Renal cortex interstitium (tissue), 11 donors: ENCODE results near the gene TMEM132A. TPM values are rescaled to one million over a fixed set of nuclear protein-coding genes. Genes with fewer than 3 reads are reported as not detected.
"Not testable (repeated sequence)": the region's sequence is repeated elsewhere in the genome, so short reads cannot be mapped to it uniquely, and the experiment has no call there.

Experiments
- DNase-seq, 11 donors: peaks; one replicate each; pipeline ENCODE4 v3.0.0-alpha.2; 2013; ENCODE audit warnings: low read depth in 9 of 11, low spot score in 4 of 11; ENCODE audit errors: extremely low read depth in 1 of 11
- polyA plus RNA-seq, 3 donors: library from polyadenylated mRNA; unstranded; fragments of 120-200 nt; gene quantifications; one replicate each; pipeline ENCODE4 v1.2.1, GENCODE V29; 2013; ENCODE audit not compliant: insufficient read length in 3 of 3

TMEM132A gene
- polyA plus RNA-seq, 3 donors, result 49.2 to 90.8 (median 83.4) TPM

DNA sequence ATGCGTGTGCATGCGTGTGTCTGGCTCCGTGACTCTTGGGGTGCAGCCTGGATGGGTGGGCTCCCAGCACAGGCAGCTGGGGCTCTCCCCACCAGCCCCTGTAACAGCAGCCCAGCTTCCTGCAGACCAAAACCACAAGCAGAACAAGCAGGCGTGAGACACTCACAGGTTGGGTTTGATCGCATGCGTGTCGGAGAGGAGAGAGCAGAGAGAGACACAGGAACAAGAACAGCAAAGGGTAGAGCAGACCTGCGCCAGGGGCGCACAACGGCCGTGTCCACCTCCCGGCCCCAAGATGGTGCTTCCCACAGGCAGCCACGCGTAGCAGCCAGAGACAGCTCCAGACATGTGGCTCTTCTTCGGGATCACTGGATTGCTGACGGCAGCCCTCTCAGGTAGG is 47.3 kb downstream of the TMEM132A start, which contains the start of gene CD6:
Gene CD6, plus strand, starts transcription at position 161 of the 400 bp plus-strand sequence. Its CDS starts 186 bp downstream, at position 347.
- DNase-seq, result no peak

DNA sequence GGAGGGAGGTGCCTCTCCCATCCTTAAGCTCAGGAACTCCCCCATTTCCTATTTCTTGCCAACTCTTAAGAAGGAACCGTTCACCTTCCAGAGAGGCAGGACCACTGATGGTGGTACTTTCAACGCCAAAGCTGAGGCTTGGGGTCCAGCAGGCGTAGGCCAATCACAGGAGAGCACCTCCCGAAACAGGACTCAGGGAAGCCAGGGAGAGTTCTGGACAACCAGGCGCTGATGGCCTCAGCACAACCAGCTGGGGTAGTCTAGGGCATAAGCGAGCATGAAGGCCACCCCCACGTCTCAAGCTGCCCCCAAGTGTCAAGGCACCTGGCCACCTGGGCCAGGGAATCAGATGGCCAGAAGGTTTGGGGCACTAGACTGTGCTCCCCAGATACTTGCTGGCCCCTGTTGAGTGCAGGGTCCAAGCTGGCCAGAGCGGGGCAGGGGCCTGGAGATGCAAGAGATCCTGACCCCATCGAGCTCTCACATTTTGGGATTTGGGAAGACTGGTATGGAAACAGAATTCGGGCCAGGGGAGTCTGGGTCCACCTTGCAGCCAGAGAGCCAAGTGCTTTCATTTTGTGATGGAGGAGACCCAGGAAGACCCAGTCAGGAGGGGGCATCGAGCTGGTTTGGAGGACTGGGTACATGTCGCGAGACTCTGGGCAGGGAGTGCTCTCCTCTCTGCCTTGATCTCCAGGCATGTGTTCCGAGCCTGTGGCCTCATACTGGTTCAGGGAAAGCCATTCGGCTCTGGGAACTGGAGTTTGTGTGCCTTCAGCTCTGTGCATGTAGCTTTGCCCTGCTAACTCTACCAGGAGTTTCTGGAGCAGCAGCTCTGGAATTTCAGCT is 48.1 kb downstream of the TMEM132A start:
- DNase-seq, result no peak

DNA sequence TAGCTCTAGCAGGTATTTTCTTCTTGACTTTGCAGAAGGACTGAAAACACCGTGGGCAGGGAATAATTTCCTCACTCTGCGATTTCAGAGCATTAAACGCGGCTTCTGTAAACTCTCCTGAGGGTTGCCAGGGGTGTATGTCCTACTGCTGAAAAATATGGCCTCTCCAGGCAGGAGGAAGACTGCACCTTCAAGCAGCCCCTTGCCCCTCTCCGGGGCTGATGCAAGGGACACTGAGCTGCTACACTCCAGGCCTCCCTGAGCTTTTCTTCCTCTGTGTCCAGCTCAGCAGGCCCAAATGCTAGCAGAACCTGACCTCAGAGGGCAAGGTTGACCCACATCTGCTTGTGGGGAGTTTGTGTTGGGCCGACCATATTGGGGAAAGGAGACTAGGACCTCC is 49.4 kb downstream of the TMEM132A start:
- no peak for DNase-seq

DNA sequence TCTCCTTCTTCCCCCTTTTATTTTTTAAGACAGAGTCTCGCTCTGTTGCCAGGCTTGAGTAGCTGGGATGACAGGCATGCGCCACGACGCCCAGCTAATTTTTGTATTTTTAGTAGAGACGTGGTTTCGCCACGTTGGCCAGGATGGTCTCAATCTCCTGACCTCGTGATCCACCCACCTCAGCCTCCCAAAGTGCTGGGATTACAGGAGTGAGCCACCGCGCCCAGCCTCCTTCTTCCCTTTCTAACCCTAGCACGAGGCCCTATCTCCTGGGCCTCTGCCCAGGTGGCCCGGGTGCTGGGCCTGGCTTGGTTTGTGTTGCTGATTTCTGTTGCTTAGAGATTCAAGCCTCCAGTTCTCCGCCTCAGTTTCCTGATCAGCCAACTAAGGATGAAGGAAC is 50.1 kb downstream of the TMEM132A start:
- DNase-seq, result not testable (repeated sequence)

DNA sequence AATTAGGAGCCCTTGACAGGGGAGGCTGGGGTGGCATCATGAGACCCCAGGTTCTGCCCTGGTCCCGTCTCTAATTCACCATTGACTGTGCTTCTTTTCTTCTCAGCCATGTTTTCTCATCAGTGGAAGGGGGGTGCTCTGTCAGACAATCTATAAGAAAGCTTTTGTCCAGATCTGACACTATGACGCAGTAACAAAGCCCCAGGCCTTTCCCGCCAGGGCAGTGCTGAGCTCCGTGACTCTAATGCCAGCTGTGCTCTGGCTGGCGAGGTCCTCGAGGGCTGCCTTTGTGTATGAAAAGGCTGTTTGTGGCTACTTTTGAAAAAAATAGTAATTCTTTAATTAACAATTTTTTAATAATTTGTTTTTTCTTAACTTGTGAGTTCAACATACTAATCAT is 50.5 kb downstream of the TMEM132A start:
- DNase-seq, result no peak

DNA sequence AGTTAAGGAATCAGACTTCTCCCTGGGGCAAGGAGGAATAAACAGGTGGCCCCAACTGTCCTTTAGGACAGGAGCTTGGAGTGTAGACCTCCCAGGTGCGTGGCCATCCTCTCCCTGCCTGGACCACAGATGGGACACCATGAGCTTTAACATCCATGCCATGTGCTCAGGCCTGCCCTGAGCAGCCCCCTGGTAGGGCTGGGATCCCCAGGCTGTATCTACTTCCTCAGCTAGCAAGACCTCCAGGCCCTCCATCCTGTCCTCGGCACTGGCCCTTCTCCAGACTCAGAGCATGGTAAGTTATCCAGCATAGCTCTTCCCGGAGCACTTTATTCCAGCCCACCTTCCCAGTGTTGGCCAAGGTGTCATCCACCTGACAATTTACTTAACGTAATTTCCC is 53.0 kb downstream of the TMEM132A start:
- DNase-seq, result no peak

DNA sequence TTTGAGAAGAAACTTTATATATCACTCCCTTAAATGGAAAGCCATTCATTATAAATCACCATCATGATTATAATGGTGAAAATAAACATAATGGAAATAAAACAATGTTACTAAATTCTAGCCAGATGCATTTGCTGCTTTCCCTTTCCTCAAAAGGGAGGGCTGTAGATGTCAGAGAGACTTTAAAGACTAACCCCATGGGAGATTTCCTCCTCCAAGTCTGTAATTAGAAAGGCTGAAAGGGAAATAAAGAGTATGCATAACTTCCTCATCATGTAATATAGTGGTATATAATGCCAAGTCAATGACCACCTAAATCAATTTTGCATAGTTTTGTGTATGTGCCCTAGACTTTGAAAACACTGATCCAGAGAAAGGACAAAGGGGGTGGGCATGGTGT is 53.6 kb downstream of the TMEM132A start:
- DNase-seq, result no peak

DNA sequence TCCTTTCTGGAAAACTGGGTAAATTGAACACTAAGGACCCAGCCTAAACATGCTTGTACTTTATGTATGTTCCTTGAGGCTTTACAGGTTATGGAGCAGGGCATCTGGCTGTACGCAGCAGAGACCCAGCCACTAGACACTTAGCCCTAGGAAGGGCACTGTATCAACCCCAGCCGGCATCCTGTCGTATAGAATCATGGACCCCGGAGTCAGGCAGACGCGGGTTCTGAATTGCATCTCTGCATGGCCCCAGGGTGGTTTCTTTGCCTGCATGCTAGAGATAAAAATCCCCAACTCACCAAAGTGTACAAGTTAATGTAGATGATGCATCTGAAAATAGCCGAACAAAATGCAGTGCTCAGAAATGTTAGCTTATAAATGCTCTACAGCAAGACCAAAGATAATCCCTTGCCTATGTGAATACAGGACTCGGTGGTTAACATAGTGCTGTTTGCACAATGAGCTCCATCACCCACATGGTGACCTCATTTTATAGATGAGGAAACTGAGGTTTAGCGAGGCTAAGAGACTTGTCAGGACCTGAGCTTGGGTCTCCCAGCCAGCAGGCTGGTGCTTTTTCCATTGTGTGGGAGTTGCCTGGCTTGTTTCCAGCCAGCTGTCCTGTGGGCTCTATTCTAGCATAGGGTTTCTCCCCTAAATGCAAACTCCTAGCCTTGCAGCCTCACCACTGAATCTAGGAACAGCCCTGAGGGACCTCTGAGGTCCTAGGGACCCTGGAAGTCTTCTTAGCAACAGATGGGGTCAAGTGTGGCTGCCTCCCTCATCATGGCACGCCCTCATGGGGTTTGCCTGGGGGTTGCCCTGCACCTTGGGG is 54.5 kb downstream of the TMEM132A start:
- DNase-seq, result no peak

DNA sequence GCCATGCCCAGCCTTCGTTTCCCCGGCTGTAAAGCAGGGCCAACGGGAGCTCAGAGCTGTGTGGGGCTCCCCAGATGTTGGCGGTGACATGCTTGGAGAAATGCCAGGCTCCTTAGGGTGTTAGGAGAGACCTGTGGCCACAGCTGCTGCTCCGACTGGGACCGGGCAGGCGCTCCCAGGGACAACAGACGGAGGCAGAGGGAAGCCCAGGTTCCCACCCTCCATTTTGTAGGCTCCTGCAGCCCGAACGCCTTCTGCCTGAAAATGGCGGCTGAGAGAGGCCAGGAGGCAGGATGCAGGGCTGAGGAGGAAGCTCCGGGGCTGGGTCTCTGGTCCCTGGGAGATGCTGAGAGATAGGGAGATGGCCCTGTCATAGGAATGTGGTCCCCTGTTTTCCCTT is 57.3 kb downstream of the TMEM132A start:
- DNase-seq, result no peak

DNA sequence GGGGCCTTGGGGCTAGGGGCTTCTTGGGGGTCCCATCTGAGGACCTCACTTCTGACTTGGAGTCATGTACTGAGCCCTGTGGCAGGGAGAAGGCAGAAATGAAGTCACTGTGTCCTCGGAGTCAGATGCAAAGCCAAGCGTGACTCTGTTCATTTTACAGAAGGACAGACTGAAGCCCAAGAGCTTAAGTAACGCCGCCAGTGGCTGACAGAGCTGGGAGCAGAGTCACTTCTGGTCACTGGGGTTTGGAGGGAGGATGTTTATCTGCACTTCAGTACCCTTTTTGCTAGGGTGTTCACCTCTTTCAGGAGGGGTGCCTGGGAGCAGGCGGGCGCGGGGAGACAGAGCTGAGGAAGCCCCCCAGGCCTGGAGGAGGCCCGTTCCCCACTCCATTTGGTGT is 57.9 kb downstream of the TMEM132A start:
- no peak for DNase-seq

DNA sequence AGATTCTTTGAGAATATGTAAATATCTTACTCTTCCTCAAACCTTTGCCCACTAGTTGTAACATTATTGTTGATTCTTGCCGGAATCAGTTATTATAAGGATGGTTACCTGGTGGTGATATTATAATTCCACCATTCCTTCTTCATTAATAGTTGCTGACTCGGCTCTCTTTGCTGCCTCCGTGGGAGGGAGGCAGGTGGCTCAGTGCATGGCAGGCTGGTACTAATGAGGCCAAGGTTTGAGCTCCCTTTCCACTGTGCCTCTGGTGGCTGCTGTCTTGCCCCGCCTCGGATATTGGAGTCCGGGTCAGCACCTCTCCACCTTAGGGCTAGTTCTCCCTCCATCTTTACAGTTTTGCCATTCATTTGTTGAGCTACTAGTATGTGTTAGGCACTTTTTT is 59.9 kb downstream of the TMEM132A start:
- no peak for DNase-seq

DNA sequence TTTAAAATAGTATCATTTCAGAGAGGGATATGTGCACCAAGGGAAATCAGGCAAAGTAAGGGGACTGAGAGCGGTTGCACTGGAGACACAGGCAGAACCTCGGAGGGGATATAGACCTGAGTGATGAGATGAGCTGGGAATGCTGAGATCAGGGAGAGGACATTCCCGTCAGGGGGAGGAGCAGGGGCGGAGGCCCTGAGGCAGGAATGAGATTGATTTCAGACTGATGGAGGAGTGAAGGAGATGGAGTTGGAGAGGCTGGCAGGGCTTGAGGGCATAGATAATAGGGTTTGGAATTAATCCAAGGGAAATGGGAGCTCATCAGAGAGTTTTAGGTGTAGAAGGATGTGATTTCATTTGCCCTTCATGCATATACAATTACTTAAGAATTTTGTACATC is 60.4 kb downstream of the TMEM132A start:
- no peak for DNase-seq

DNA sequence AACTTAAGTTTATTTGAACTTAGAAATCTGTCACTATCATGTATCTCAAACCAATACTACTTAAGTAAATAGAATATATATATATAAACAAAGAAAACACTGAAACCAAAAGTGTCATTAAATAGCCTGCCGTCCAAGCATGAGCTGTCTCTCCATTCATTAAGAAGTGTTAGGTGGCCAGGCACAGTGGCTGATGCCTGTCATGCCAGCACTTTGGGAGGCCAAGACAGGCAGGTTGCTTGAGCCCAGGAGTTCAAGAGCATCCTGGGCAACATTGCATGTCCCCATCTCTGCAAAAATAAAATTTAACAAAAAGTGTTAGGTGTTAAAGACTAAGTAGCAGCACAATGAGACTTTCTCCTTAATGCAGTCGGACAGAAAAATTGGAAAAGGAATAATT is 61.2 kb downstream of the TMEM132A start:
- no peak for DNase-seq

DNA sequence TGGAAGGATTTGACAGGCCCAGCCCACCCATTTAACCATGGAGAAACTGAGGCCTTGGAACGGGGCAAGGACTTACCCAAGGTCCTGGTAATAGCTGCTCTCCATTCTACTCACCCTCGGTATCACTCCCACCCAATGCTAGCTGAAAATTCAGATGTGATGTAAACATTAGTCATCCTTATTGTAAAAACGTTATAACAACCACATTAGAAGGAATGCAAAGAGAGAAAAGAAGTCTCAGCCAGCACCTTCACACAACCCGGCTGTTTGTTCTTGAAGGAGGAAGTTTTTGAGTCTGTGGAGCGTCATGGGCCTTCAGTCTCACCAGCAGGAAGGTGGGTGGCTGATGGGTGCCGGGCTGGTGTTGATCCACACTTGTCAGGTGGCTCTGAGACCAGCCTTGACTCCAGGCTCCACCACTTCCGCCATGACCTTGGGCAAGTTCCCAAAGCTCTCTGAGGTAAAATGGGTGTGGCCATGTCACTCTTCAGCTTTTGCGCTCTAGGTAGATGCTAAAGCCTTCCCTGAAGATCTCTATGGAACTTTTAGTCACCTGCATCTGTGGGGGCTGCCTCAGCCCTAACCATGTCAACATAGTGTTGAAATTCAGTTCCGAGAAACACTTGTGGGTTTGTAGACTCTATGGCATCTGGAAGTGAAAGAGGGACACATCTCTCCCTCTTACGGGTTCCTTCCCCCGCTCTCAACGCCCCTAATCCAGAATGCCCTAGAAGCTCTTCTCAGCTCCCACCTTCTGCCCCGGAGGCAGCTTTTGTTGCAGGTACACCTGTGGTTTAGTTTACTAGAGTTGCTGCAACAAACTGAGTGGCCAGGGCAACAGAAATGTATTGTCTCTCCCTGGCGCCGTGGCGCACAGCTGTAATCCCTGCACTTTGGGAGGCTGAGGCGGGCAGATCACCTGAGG is 62.0 kb downstream of the TMEM132A start:
- DNase-seq, result no peak

Other genes with a start within 250 kb of the TMEM132A start
- gene MS4A8, start 224.8 kb upstream of the TMEM132A start, polyA plus RNA-seq, result under 1 TPM in 1 of 3 donors, not detected in 2; 0.20 TPM
- gene MS4A18, start 199.7 kb upstream of the TMEM132A start, polyA plus RNA-seq, result not detected
- not detected for gene MS4A15, start 167.6 kb upstream of the TMEM132A start, polyA plus RNA-seq
- gene MS4A10, start 139.1 kb upstream of the TMEM132A start, polyA plus RNA-seq, result under 1 TPM; 0.13 to 0.21 (median 0.19) TPM
- gene CCDC86, start 82.3 kb upstream of the TMEM132A start, polyA plus RNA-seq, result 10 to 100 TPM; 15.2 to 22.0 (median 19.2) TPM
- under 1 TPM; 0.09 to 0.23 (median 0.20) TPM for gene PTGDR2, start 68.5 kb upstream of the TMEM132A start, polyA plus RNA-seq
- gene ZP1, start 56.9 kb upstream of the TMEM132A start, polyA plus RNA-seq, result under 1 TPM in 2 of 3 donors, not detected in 1; 0.12 to 0.32 TPM
- 100 to 1,000 TPM; 120 to 148 (median 134) TPM for gene PRPF19, start 17.9 kb upstream of the TMEM132A start, polyA plus RNA-seq
- gene TMEM109, start 10.3 kb upstream of the TMEM132A start, polyA plus RNA-seq, result 10 to 100 TPM; 80.1 to 96.6 (median 86.7) TPM
- 10 to 100 TPM; 14.2 to 19.1 (median 18.5) TPM for gene SLC15A3, start 27.7 kb downstream of the TMEM132A start, polyA plus RNA-seq
- 1 to 10 TPM in 2 of 3 donors, under 1 TPM in 1; 0.95 to 1.5 (median 1.4) TPM for gene CD6, start 47.2 kb downstream of the TMEM132A start, polyA plus RNA-seq
- gene CD5, start 178.0 kb downstream of the TMEM132A start, polyA plus RNA-seq, result under 1 TPM in 2 of 3 donors, not detected in 1; 0.09 to 0.14 TPM
- 10 to 100 TPM; 16.9 to 22.0 (median 19.2) TPM for gene VPS37C, start 237.0 kb downstream of the TMEM132A start, polyA plus RNA-seq